Measurements from ENCODE around the gene ZNF793. TPM values are rescaled to one million over a fixed set of nuclear protein-coding genes. Genes with fewer than 3 reads are reported as not detected.
A peak's percentile ranks its signal among the peaks of the same experiment; 100 is the strongest.

The ZNF793 gene
- polyA plus RNA-seq, 4 donors, result 0.22 to 13.2 (median 1.1) TPM

- DNase-seq (no peak), FAIRE-seq (no peak)
- H3K9me3 ChIP-seq (ENCODE audit: control insufficient read depth in 2 of 2, insufficient read depth in 1 of 2, low read depth in 1 of 2, low read length in 1 of 2), result peaks cover 4 to 61% of the 10 kb centered on the region in 2 donors
- no peaks in the 10 kb centered on the region for H3K27me3 ChIP-seq (ENCODE audit: control insufficient read depth in 3 of 3, insufficient read depth in 3 of 3, low read length in 3 of 3)
- 97% methylated on average over 7 of the region's 7 CpGs for WGBS, 3 donors
- peaks cover 15 to 22% (median 18%) of the 10 kb centered on the region in 3 donors for H3K36me3 ChIP-seq (ENCODE audit: control insufficient read depth in 3 of 3, insufficient read depth in 2 of 3, low read depth in 1 of 3, low read length in 3 of 3)
- H3K27ac ChIP-seq (ENCODE audit: low read depth in 1 of 3, low read length in 2 of 3), result no peak overlapping the region
- H3K4me1 ChIP-seq (ENCODE audit: control insufficient read depth in 3 of 3, insufficient read depth in 2 of 3, low read depth in 1 of 3, low read length in 2 of 3), result no peaks in the 10 kb centered on the region
- H3K4me3 ChIP-seq (ENCODE audit: low read depth in 1 of 3, low read length in 3 of 3), result no peak overlapping the region
Observed at GRCh38 chr19:37537391-37537947, 30.7 kb downstream of the ZNF793 start.

GRCh38 chr19:37551129-37551993 lies 44.6 kb downstream of the ZNF793 start:
- FAIRE-seq (no peak), DNase-seq (peak; percentile 29 to 90)
- peak overlapping the region; percentile 42 to 83 (median 46) for H3K4me3 ChIP-seq (ENCODE audit: low read depth in 1 of 3, low read length in 3 of 3)
- WGBS, 3 donors, result 4 to 21% (median 19%) methylated on average over 58 to 65 of the region's 65 CpGs
- H3K27me3 ChIP-seq (ENCODE audit: control insufficient read depth in 3 of 3, insufficient read depth in 3 of 3, low read length in 3 of 3), result no peaks in the 10 kb centered on the region
- H3K9me3 ChIP-seq (ENCODE audit: control insufficient read depth in 2 of 2, insufficient read depth in 1 of 2, low read depth in 1 of 2, low read length in 1 of 2), result peaks cover 3 to 75% of the 10 kb centered on the region in 2 donors
- peak overlapping the region in 2 of 3 donors; percentile 71 to 82 for H3K27ac ChIP-seq (ENCODE audit: low read depth in 1 of 3, low read length in 2 of 3)
- H3K36me3 ChIP-seq (ENCODE audit: control insufficient read depth in 3 of 3, insufficient read depth in 2 of 3, low read depth in 1 of 3, low read length in 3 of 3), result peaks cover 0 to 3% (median 0%) of the 10 kb centered on the region in 3 donors
- H3K4me1 ChIP-seq (ENCODE audit: control insufficient read depth in 3 of 3, insufficient read depth in 2 of 3, low read depth in 1 of 3, low read length in 2 of 3), result no peaks in the 10 kb centered on the region

- H3K27ac ChIP-seq (ENCODE audit: low read depth in 1 of 3, low read length in 2 of 3), result no peak overlapping the region
- WGBS, 3 donors, result 92 to 98% (median 96%) methylated on average over 3 of the region's 3 CpGs
- no peak for DNase-seq
- no peaks in the 10 kb centered on the region for H3K4me1 ChIP-seq (ENCODE audit: control insufficient read depth in 3 of 3, insufficient read depth in 2 of 3, low read depth in 1 of 3, low read length in 2 of 3)
- no peak overlapping the region for H3K4me3 ChIP-seq (ENCODE audit: low read depth in 1 of 3, low read length in 3 of 3)
- no peaks in the 10 kb centered on the region for H3K27me3 ChIP-seq (ENCODE audit: control insufficient read depth in 3 of 3, insufficient read depth in 3 of 3, low read length in 3 of 3)
- peaks cover 7 to 45% of the 10 kb centered on the region in 2 donors for H3K9me3 ChIP-seq (ENCODE audit: control insufficient read depth in 2 of 2, insufficient read depth in 1 of 2, low read depth in 1 of 2, low read length in 1 of 2)
- H3K36me3 ChIP-seq (ENCODE audit: control insufficient read depth in 3 of 3, insufficient read depth in 2 of 3, low read depth in 1 of 3, low read length in 3 of 3), result peaks cover 0 to 13% (median 6%) of the 10 kb centered on the region in 3 donors
- no peak for FAIRE-seq
Observed at GRCh38 chr19:37563518-37563917, 56.8 kb downstream of the ZNF793 start.

- H3K36me3 ChIP-seq (ENCODE audit: control insufficient read depth in 3 of 3, insufficient read depth in 2 of 3, low read depth in 1 of 3, low read length in 3 of 3), result peaks cover 6 to 13% (median 9%) of the 10 kb centered on the region in 3 donors
- WGBS, 3 donors, result 92 to 95% (median 94%) methylated on average over 7 of the region's 7 CpGs
- DNase-seq (no peak), FAIRE-seq (no peak)
- no peaks in the 10 kb centered on the region for H3K27me3 ChIP-seq (ENCODE audit: control insufficient read depth in 3 of 3, insufficient read depth in 3 of 3, low read length in 3 of 3)
- H3K9me3 ChIP-seq (ENCODE audit: control insufficient read depth in 2 of 2, insufficient read depth in 1 of 2, low read depth in 1 of 2, low read length in 1 of 2), result peaks cover 4 to 50% of the 10 kb centered on the region in 2 donors
- H3K4me1 ChIP-seq (ENCODE audit: control insufficient read depth in 3 of 3, insufficient read depth in 2 of 3, low read depth in 1 of 3, low read length in 2 of 3), result no peaks in the 10 kb centered on the region
- no peak overlapping the region for H3K4me3 ChIP-seq (ENCODE audit: low read depth in 1 of 3, low read length in 3 of 3)
- H3K27ac ChIP-seq (ENCODE audit: low read depth in 1 of 3, low read length in 2 of 3), result no peak overlapping the region
Observed at GRCh38 chr19:37564624-37565369, 58.1 kb downstream of the ZNF793 start.

GRCh38 chr19:37565370-37565669 lies 58.6 kb downstream of the ZNF793 start:
- H3K27ac ChIP-seq (ENCODE audit: low read depth in 1 of 3, low read length in 2 of 3), result no peak overlapping the region
- peaks cover 4 to 50% of the 10 kb centered on the region in 2 donors for H3K9me3 ChIP-seq (ENCODE audit: control insufficient read depth in 2 of 2, insufficient read depth in 1 of 2, low read depth in 1 of 2, low read length in 1 of 2)
- no peak overlapping the region for H3K4me3 ChIP-seq (ENCODE audit: low read depth in 1 of 3, low read length in 3 of 3)
- FAIRE-seq (no peak), DNase-seq (no peak)
- no peaks in the 10 kb centered on the region for H3K4me1 ChIP-seq (ENCODE audit: control insufficient read depth in 3 of 3, insufficient read depth in 2 of 3, low read depth in 1 of 3, low read length in 2 of 3)
- peaks cover 6 to 13% (median 9%) of the 10 kb centered on the region in 3 donors for H3K36me3 ChIP-seq (ENCODE audit: control insufficient read depth in 3 of 3, insufficient read depth in 2 of 3, low read depth in 1 of 3, low read length in 3 of 3)
- H3K27me3 ChIP-seq (ENCODE audit: control insufficient read depth in 3 of 3, insufficient read depth in 3 of 3, low read length in 3 of 3), result no peaks in the 10 kb centered on the region

- Histone ChIP-seq H3K36me3 (ENCODE audit: control insufficient read depth in 3 of 3, insufficient read depth in 2 of 3, low read depth in 1 of 3, low read length in 3 of 3) (peaks cover 5 to 13% (median 6%) of the 10 kb centered on the region in 3 donors), H3K4me1 (ENCODE audit: control insufficient read depth in 3 of 3, insufficient read depth in 2 of 3, low read depth in 1 of 3, low read length in 2 of 3) (no peaks in the 10 kb centered on the region), H3K27me3 (ENCODE audit: control insufficient read depth in 3 of 3, insufficient read depth in 3 of 3, low read length in 3 of 3) (no peaks in the 10 kb centered on the region), H3K4me3 (ENCODE audit: low read depth in 1 of 3, low read length in 3 of 3) (no peak overlapping the region), H3K9me3 (ENCODE audit: control insufficient read depth in 2 of 2, insufficient read depth in 1 of 2, low read depth in 1 of 2, low read length in 1 of 2) (peaks cover 1 to 32% of the 10 kb centered on the region in 2 donors), H3K27ac (ENCODE audit: low read depth in 1 of 3, low read length in 2 of 3) (no peak overlapping the region)
- DNase-seq (no peak), FAIRE-seq (no peak)
Observed at GRCh38 chr19:37572203-37572602, 65.5 kb downstream of the ZNF793 start.

GRCh38 chr19:37583340-37583739 lies 76.6 kb downstream of the ZNF793 start:
- Histone ChIP-seq H3K4me1 (ENCODE audit: control insufficient read depth in 3 of 3, insufficient read depth in 2 of 3, low read depth in 1 of 3, low read length in 2 of 3) (no peaks in the 10 kb centered on the region), H3K9me3 (ENCODE audit: control insufficient read depth in 2 of 2, insufficient read depth in 1 of 2, low read depth in 1 of 2, low read length in 1 of 2) (peaks cover 6 to 67% of the 10 kb centered on the region in 2 donors), H3K27me3 (ENCODE audit: control insufficient read depth in 3 of 3, insufficient read depth in 3 of 3, low read length in 3 of 3) (no peaks in the 10 kb centered on the region), H3K27ac (ENCODE audit: low read depth in 1 of 3, low read length in 2 of 3) (no peak overlapping the region), H3K4me3 (ENCODE audit: low read depth in 1 of 3, low read length in 3 of 3) (no peak overlapping the region), H3K36me3 (ENCODE audit: control insufficient read depth in 3 of 3, insufficient read depth in 2 of 3, low read depth in 1 of 3, low read length in 3 of 3) (peaks cover 12 to 31% (median 24%) of the 10 kb centered on the region in 3 donors)
- DNase-seq, result no peak
- WGBS, 3 donors, result 69 to 90% (median 82%) methylated on average over 2 of the region's 2 CpGs
- no peak for FAIRE-seq

Measured in small intestine (tissue), 7 donors.